Stimulated activated CD8-positive, alpha-beta memory T cell treated with anti-CD3 and anti-CD28 coated beads, Interleukin-4, amount 100 ng/mL, for 48 hours (primary cell): Measurements from ENCODE around the gene MYL3.
"Not testable (repeated sequence)": the region's sequence is repeated elsewhere in the genome, so short reads cannot be mapped to it uniquely, and the experiment has no call there.

ENCODE experiments used
- DNase-seq: peaks from one replicate; pipeline ENCODE4 v3.0.0-alpha.2; 2020

MYL3 gene

GRCh38 chr3:46821553-46821952 lies 41.7 kb downstream of the MYL3 start:
- no peak for DNase-seq

GRCh38 chr3:46820852-46821251 lies 42.4 kb downstream of the MYL3 start:
- DNase-seq: no peak

- DNase-seq: peak; percentile 82
Measured at GRCh38 chr3:46812237-46812791, 50.9 kb downstream of the MYL3 start.

GRCh38 chr3:46811615-46812236 lies 51.5 kb downstream of the MYL3 start:
- no peak for DNase-seq

- not testable (repeated sequence) for DNase-seq
Measured at GRCh38 chr3:46808766-46809165, 54.5 kb downstream of the MYL3 start.
